ENCODE results near the gene WNT3A.

The WNT3A gene

GRCh38 chr1:228060458-228061190 is 53.8 kb downstream of the WNT3A start:
- no peak overlapping the region for H3K4me3 ChIP-seq (ENCODE audit: control insufficient read depth, low read depth, low read length)
- DNase-seq (ENCODE audit: low read depth), result no peak
- TF ChIP-seq, protein P1, sequence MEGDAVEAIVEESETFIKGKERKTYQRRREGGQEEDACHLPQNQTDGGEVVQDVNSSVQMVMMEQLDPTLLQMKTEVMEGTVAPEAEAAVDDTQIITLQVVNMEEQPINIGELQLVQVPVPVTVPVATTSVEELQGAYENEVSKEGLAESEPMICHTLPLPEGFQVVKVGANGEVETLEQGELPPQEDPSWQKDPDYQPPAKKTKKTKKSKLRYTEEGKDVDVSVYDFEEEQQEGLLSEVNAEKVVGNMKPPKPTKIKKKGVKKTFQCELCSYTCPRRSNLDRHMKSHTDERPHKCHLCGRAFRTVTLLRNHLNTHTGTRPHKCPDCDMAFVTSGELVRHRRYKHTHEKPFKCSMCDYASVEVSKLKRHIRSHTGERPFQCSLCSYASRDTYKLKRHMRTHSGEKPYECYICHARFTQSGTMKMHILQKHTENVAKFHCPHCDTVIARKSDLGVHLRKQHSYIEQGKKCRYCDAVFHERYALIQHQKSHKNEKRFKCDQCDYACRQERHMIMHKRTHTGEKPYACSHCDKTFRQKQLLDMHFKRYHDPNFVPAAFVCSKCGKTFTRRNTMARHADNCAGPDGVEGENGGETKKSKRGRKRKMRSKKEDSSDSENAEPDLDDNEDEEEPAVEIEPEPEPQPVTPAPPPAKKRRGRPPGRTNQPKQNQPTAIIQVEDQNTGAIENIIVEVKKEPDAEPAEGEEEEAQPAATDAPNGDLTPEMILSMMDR (conservative IDR thresholded peaks at IDR 0.05; ENCODE audit: control insufficient read depth, insufficient read depth, low read depth, low read length), result no peak

DNA sequence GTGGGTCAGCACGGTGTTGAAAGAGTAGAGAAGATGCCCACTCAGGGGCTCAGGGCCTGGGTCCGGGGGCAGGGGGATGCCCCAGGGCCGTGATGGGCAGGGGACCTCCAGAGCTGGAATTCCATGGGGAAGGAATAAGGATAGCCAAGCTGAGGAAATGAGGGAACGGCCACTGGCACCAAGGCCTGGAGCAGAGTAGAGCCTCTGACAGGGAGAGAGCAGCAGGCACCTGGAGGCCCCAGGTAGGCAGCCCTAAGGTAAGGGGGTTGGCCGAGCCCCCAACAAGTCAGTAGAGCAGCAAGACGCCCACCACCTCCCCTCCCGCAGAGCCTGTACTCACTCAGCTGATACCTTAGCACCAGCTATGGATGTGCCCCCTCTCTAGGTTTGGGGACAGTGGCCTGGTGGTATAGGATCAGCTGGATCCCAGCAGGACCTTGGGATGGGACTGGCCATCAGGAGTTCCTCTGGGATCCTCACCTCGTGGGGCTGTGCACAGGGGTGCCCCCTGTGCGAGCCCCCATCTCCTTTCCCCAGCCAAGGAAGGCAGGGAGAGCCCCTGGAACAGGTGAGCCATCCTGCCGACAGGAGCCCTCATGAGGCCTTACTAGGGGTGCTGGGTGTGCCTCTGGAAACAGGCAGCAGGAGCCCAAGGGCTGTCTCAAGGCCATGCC is 54.8 kb downstream of the WNT3A start:
- no peak for DNase-seq (ENCODE audit: low read depth)
- TF ChIP-seq, protein P1 (conservative IDR thresholded peaks at IDR 0.05; ENCODE audit: control insufficient read depth, insufficient read depth, low read depth, low read length), result no peak
- no peak overlapping the region for H3K4me3 ChIP-seq (ENCODE audit: control insufficient read depth, low read depth, low read length)

DNA sequence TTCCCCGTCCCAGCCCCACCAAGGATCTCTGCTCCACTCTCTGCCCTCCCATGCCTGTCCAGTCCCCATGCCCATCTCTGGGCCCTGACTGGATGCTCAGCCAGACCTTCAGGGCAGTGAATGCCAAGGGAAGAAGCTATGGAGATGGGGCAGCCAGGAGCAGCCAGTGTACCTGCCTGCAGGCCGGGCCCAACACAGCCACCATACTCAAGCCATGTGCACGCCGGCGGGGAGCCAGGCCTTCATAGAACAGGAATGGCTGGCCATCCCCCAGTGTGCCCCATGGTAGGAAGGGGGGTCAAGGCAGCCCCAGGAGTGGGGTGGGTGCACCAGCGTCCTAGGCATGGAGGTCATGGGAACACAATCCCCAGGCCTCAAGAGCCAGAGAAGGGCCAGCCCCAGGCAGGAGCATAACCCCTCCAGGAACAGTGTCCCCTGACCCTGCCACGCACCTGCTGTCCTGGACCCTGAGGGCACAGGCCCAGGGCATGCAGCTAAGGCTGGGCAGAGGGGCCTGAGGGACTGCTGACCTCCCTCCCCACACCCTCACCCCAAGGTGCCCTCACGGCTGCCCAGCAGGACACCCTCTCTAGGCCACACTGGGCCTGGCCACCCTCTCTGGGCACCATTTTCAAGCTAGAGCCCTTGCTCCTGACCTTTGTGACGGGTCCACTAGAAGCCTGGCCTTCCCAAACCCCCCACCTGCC is 55.4 kb downstream of the WNT3A start:
- no peak for DNase-seq (ENCODE audit: low read depth)
- H3K4me3 ChIP-seq (ENCODE audit: control insufficient read depth, low read depth, low read length), result no peak overlapping the region
- TF ChIP-seq, protein P1 (conservative IDR thresholded peaks at IDR 0.05; ENCODE audit: control insufficient read depth, insufficient read depth, low read depth, low read length), result no peak

DNA sequence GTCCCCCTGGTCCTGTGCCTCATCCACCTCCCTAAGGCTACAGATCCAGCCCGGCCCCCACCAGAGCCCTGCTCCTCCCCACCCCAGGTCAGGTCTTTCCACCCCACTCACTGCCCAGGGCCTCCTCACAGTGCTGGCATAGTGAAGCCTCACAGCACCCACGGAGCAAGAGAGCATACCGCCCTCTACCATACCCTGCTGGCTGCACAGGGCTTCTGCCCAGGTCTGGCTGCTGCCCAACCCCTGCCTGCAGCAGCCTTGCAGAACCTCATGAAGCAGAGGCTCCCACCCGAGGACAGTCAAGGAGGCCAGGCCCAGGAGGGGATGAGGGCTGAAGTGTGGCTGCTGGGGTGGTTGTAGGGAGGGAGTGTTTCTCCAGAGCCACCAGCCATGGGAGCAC is 56.0 kb downstream of the WNT3A start:
- DNase-seq (ENCODE audit: low read depth), result no peak
- H3K4me3 ChIP-seq (ENCODE audit: control insufficient read depth, low read depth, low read length), result no peak overlapping the region
- TF ChIP-seq, protein P1 (conservative IDR thresholded peaks at IDR 0.05; ENCODE audit: control insufficient read depth, insufficient read depth, low read depth, low read length), result no peak

DNA sequence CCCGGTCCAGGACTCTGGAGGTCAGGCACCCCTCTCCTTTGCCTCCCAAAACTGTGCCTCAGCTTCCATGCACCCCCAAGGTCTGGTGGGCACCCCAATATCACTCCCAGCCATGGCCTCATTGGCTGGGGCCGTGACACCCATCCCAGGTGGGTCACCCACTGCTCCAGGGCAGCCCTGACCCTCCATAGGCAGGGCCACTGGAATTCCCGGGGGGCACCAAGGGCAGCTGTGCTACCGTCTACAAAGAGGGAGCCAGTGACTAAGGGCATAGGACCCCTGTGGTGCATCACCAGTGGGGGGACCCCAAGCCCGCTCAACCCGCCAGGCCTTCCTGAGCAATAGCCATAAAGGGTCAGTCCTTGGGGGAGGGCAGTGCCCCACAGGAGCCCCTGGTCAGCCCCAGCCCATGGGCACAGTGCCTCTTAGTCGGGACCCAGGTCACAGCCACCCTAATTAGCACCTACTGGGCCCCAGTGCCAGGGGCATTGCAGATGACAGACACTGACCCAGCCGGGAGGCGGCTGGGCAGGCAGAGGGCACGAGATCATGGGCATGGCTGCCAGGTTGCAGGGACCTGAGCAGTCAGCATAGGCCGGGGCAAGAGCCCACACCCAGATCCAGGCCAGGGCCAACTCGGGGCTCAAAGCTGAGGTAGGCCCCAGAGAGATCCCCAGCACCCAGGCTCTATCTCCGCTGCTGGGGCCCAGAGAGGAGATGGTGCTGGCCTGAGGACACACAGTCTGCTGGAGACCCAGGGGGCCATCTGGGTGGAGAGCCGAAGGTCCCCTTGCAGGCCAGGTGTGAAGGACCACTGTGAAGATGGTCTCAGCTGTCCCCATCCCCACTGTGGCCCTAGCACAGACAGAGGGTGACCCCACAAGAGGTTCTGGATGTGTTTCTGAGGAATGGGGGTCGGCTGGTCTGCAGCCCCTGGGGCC is 56.7 kb downstream of the WNT3A start:
- TF ChIP-seq, protein P1 (conservative IDR thresholded peaks at IDR 0.05; ENCODE audit: control insufficient read depth, insufficient read depth, low read depth, low read length), result no peak
- no peak for DNase-seq (ENCODE audit: low read depth)
- H3K4me3 ChIP-seq (ENCODE audit: control insufficient read depth, low read depth, low read length), result no peak overlapping the region

GRCh38 chr1:228064296-228064695 is 57.5 kb downstream of the WNT3A start:
- no peak for DNase-seq (ENCODE audit: low read depth)
- no peak overlapping the region for H3K4me3 ChIP-seq (ENCODE audit: control insufficient read depth, low read depth, low read length)
- TF ChIP-seq, protein P1 (conservative IDR thresholded peaks at IDR 0.05; ENCODE audit: control insufficient read depth, insufficient read depth, low read depth, low read length), result no peak

Data from fibroblast of mammary gland (primary cell).